GM19463 (cell line): ENCODE results near the gene CCDC24.

ENCODE experiments used
- ATAC-seq: cut with Tn5 transposase; IDR thresholded peaks from one replicate; pipeline ENCODE4 v1.9.1; 2021; ENCODE audit warnings: mild to moderate bottlenecking, moderate library complexity; ENCODE audit not compliant: unreplicated experiment

The CCDC24 gene

GRCh38 chr1:44021156-44021555 lies 29.8 kb downstream of the CCDC24 start:
- no peak for ATAC-seq

- no peak for ATAC-seq
Observed at GRCh38 chr1:44021581-44022321, 30.4 kb downstream of the CCDC24 start.

GRCh38 chr1:44024031-44024902 lies 32.9 kb downstream of the CCDC24 start:
- no peak for ATAC-seq

GRCh38 chr1:44024903-44025525 lies 33.6 kb downstream of the CCDC24 start:
- ATAC-seq, result no peak

- ATAC-seq, result no peak
Observed at GRCh38 chr1:44025816-44026215, 34.4 kb downstream of the CCDC24 start.

- no peak for ATAC-seq
Observed at GRCh38 chr1:44027320-44027719, 35.9 kb downstream of the CCDC24 start.

- ATAC-seq, result peak; percentile 11
Observed at GRCh38 chr1:44029260-44029910, 38.0 kb downstream of the CCDC24 start.

- peak; percentile 82 for ATAC-seq
Observed at GRCh38 chr1:44029911-44030604, 38.7 kb downstream of the CCDC24 start.

- ATAC-seq, result peak; percentile 13
Observed at GRCh38 chr1:44030605-44031251, 39.3 kb downstream of the CCDC24 start.

GRCh38 chr1:44031252-44032169 lies 40.1 kb downstream of the CCDC24 start, which contains the start of gene SLC6A9:
Gene SLC6A9 (minus strand): TSS chr1:44031462. CDS start chr1:44024277, 7,185 bp downstream.
- ATAC-seq, result no peak

- ATAC-seq, result no peak
Observed at GRCh38 chr1:44032170-44032790, 40.9 kb downstream of the CCDC24 start.

GRCh38 chr1:44033041-44033575 lies 41.7 kb downstream of the CCDC24 start:
- no peak for ATAC-seq

- ATAC-seq, result no peak
Observed at GRCh38 chr1:44033756-44034155, 42.4 kb downstream of the CCDC24 start.

- ATAC-seq, result no peak
Observed at GRCh38 chr1:44034423-44034822, 43.0 kb downstream of the CCDC24 start.

- no peak for ATAC-seq
Observed at GRCh38 chr1:44034976-44035716, 43.7 kb downstream of the CCDC24 start.

GRCh38 chr1:44035726-44036408 lies 44.5 kb downstream of the CCDC24 start:
- ATAC-seq, result no peak
